ENCODE data around the gene FRY.

- TF ChIP-seq TSHZ2 (CRISPR knock-in tag; IDR thresholded peaks at IDR 0.05): no peak
- TF ChIP-seq ISL1 (CRISPR knock-in tag; IDR thresholded peaks at IDR 0.05): no peak
- TF ChIP-seq, protein P1, sequence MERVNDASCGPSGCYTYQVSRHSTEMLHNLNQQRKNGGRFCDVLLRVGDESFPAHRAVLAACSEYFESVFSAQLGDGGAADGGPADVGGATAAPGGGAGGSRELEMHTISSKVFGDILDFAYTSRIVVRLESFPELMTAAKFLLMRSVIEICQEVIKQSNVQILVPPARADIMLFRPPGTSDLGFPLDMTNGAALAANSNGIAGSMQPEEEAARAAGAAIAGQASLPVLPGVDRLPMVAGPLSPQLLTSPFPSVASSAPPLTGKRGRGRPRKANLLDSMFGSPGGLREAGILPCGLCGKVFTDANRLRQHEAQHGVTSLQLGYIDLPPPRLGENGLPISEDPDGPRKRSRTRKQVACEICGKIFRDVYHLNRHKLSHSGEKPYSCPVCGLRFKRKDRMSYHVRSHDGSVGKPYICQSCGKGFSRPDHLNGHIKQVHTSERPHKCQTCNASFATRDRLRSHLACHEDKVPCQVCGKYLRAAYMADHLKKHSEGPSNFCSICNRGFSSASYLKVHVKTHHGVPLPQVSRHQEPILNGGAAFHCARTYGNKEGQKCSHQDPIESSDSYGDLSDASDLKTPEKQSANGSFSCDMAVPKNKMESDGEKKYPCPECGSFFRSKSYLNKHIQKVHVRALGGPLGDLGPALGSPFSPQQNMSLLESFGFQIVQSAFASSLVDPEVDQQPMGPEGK (CRISPR knock-in tag; IDR thresholded peaks at IDR 0.05; ENCODE audit: borderline replicate concordance): no peak
Observed at GRCh38 chr13:32105653-32106313, 74.2 kb downstream of the FRY start.

Measured in SK-N-SH treated with all-trans-retinoic acid at 6 μM for 48 hours (cell line).